GM12872 (cell line): ENCODE data around the gene PIP5KL1.

Experiments
- CTCF ChIP-seq: IDR thresholded peaks from 3 replicates; pipeline ENCODE4 v1.5.1; 2011; ENCODE audit warnings: low read depth, mild to moderate bottlenecking, low read length, moderate library complexity; ENCODE audit not compliant: insufficient read depth

Gene PIP5KL1

GRCh38 chr9:127925959-127926905 lies 4.3 kb downstream of the PIP5KL1 start:
- no peak for TF ChIP-seq CTCF

- TF ChIP-seq CTCF: no peak
Measured at GRCh38 chr9:127924736-127925444, 5.7 kb downstream of the PIP5KL1 start.

GRCh38 chr9:127923771-127924170 lies 6.8 kb downstream of the PIP5KL1 start:
- no peak for TF ChIP-seq CTCF

GRCh38 chr9:127923046-127923445 lies 7.5 kb downstream of the PIP5KL1 start:
- no peak for TF ChIP-seq CTCF

- TF ChIP-seq CTCF: peak; percentile 92
Measured at GRCh38 chr9:127921557-127922120, 8.9 kb downstream of the PIP5KL1 start.

GRCh38 chr9:127920794-127921193 lies 9.8 kb downstream of the PIP5KL1 start:
- TF ChIP-seq CTCF: no peak; the same call in 2 of the 3 replicates

- TF ChIP-seq CTCF: no peak
Measured at GRCh38 chr9:127919253-127919815, 11.2 kb downstream of the PIP5KL1 start.
